B cell (primary cell): ENCODE results near the gene USP21.

Experiments
- CTCF ChIP-seq: fragments of 200-600 bp; IDR thresholded peaks from one replicate; pipeline ENCODE4 v1.8.0; 2022; ENCODE audit warnings: antibody characterized with exemption, mild to moderate bottlenecking
- EZH2 ChIP-seq: IDR thresholded peaks from 2 replicates; pipeline ENCODE4 v1.6.1; 2012; ENCODE audit warnings: borderline replicate concordance, low read depth, mild to moderate bottlenecking, moderate library complexity, low read length; ENCODE audit not compliant: insufficient read depth, poor library complexity, severe bottlenecking

GRCh38 chr1:161115132-161115711 is 44.1 kb upstream of the USP21 start:
- TF ChIP-seq CTCF (no peak), EZH2 (no peak)
